8988T (cell line): Measurements from ENCODE around the gene DDN.

Experiments
- DNase-seq: peaks from one replicate; pipeline ENCODE4 v3.0.0; 2011

DDN gene

DNA sequence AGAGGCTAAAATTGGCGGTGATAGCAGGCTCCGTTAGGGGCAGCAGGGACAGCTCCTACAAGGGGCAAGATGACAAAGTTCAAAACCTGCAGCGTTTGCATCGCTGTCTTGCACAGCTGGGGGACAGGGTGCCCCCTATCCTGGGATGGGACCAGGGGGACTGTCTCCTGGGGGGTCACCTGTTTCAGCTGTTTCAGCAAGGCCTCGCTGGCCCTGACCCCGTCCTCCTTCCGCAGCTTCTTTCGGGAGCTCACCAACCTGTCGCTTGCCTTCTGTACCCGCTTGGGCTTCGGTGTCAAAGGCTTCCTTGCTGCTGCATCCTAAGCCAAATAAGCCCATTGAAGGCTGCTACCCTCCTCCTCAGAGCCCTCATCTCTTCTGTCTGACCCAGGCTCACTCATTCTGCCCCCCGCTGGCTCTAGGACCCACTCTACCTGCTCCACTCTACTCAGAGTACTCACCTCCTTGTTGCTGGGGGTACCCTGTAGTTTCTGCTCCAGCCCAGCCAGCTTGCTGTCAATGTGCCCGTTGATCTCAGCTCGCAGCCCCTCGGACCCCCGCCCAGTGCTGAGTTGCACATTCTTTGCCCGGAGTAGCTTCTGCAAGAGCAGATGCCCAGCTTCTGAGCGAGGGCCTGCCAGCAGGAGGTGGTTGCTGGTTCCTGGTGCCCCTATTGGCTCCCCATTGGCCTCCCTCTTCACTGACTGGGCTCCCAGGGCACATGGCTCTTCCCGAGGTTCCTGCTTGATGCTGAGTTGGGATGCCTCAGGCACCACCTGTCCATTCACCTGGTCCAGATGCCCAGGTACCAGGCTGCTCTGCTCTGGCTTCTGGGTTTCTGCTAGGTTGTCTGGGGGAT is 31.8 kb upstream of the DDN start:
- peak; percentile 14 for DNase-seq

DNA sequence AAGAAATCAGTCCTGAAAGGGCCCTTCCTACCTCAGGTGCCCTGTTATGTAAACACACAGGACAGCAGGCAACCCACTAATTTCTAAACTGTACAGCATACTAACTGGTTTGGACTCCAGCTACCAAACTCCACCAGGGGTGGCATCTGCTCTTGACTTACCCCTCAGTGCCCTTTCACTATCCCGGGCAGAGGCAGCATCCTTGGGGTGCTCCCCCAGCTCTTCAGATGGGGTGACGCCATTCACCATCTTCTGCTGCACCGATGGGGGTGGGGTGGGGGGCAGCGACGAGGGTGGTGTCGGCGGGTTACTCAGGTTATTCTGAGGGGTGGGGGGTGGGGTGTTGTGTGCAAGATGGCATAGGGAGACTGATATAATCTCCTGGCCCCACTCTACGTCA is 30.9 kb upstream of the DDN start:
- DNase-seq, result peak; percentile 12

- DNase-seq, result peak; percentile 2
These were observed 29.6 kb upstream of the DDN start for GRCh38 chr12:49028666-49029275.

DNA sequence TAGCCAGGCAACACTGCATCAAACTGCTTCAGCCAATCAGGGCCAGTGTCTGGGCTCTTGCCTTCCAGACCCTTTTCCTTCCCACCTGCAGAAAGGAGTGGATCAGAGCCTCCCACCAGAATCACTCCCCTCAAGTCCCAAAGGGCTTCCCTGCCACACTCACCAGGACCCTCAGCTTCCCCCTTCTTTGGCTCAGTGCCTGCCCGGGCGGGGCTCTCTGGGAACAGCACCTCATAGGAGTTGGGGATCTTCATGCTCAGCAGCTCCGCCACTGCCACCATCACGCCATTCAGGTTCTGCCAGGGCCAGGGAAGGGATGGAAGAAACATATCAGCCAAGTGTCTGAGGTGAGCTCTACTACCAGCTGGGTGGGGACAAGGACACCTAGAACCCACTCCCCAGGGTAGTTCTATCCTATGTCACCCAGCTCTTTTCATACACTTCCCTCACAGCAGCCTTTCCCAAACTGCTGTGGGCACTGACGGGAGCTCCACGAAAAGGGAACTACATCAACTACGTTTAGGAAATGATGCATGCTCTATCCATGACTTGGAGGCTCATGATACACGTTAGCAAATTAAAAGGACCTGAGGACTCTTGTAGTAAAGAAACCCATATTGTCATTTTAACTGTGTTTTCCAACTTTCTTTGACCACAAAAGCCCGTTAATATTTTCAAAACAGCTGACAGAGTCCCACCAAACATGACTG is 28.8 kb upstream of the DDN start:
- DNase-seq, result peak; percentile 5

GRCh38 chr12:49026678-49027480 is 27.7 kb upstream of the DDN start:
- peak; percentile 35 for DNase-seq

DNA sequence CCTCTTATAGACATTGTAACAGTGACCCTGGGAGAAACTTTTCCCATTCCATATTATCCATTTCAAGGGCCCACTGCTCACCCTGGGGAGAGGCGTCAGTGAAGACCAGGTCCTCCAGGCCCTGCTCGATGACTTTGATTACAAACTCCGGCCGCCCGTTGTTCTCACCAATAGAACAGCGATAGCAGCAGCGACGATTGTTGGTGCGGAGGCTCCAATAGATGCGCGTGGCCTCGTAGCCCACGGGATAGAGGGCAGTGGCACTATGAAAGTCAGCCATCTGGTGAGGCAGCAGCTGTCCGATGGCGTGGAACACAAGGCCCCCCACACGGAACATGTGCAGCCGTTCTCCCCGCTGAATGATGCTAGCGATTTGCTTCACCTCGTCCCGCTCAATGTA is 26.9 kb upstream of the DDN start:
- no peak for DNase-seq

DNA sequence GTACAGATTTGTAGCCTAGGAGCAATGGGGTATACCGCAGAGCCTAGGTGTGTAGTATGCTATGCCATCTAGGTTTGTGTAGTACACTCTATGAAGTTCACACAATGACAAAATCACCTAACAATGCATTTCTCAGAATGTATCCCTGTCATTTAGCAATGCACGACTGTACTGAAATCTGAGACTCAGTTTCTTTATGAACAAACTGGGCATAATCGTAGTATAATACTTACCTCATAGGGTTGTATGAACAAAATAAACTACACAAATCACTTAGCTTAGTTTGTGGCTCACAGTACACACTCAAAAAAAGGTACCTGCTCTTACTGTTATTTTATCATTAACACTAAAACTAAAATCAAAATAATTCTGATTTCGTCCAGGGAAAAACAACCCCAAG is 26.3 kb upstream of the DDN start:
- no peak for DNase-seq

DNA sequence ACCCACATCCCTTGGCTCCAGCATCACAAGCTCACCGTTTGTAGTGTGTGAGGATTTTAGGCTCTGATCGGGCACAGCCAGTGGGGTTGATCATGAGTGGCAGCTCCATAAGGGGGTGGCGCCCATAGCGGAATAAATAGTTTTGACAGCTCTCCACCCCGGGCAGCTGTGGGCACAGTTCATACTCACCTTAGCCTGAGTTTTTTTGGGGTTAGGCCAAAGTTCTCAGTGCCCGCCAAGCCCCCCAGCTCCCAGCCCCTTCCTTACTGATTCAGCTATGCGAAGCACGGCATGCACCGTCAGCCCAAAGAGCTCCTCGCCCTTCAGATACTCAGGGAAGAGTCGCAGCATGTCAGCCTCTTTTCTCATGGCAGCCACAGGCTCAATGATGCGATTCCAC is 25.4 kb upstream of the DDN start:
- DNase-seq, result no peak

DNA sequence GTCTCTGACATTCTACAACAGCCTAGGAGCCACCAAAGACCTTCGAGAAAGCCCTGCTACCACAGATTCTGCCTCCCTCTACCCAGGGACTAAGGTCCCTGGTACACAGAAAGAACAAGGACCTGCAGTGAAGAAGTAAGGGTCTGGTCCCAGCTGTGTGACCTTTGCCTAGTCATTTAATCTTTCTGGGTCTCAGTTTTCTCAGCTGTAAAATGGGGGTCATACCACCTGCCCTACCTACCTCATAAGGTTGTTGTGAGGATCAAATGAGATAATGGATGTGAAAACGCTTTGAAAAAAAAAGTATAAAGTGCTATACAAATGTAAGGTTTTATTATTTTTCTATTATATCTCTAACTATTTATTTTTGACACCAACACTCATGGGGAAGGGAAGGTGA is 24.6 kb upstream of the DDN start:
- DNase-seq, result peak; percentile 2

DNA sequence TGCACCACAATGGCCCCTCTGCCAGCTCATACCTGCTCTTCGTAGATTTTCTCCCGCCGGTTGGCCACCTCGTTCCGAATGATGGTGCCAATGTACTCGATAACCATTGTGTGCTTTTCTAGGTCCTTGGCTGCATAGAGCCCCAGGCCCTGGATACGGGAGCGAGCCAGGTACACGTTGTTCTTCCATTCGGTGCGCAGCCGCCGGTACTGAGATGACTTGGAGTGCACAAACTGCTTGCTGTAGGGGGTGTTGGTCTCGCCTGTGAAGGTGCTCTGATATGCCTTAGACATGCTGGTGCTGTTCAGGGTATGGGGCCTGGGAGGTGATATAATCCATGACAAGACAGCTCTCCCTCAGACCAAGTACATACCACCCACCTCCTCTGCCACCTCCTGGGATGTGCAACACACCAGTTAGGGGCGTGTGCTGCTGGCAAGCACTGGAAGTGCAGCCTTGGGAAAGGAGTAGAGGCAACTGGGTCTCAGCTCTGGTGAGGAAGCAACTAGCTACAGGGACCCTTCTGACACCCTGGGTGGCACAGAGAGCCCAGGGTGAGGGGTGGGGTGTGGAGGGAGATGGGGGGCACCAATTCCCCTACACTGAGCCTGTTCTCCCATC is 23.5 kb upstream of the DDN start:
- DNase-seq, result peak; percentile 21

DNA sequence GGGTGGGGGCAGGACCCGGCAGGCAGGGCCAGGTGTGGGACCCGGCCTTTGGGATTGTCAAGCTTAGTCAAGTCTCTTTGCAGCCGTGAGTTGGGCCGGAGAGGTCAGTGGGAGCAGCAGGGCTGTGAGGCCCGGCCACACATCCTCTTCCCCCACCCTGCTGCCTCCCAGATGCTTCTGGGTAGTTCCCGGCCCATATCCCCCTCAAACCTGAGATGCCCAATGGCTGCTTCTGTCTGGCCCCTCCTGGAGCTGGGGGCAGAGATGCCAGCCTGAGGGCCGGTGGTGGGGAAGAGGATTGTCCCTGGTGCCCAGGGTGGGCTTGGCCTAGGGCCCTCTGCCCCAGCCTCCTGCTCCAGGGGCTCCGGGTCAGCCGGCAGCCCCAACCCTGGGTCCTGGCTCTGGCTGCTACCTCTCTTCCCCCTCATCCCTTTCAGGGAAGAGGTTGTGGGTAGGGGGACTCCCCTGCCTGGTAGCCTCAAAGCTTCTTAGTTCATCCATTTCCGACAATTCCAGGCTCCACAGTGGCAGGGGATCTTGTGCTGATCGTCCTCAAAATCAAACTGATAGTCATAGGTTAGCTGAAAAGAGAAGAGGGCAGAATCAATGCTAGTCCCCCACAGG is 22.2 kb upstream of the DDN start:
- peak; percentile 23 for DNase-seq

DNA sequence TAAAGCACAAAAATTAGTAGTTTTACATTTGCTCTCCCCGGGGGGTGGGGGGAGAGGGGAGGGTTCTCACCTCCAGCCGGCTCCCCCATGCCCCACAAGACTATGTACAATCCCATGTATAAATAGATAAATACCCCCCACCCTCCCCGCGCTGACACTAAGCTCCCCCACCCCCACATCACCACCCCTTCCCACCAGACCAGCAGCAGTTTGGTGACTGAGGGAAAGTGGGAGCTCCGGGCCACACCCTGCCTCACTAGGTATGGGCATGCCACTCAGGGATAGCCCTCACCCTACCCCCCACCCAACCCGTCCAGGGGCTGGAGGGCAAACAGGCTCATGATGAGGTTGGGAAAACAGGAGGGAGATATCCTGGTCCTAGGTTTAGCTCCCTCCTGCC is 21.3 kb upstream of the DDN start:
- no peak for DNase-seq

DNA sequence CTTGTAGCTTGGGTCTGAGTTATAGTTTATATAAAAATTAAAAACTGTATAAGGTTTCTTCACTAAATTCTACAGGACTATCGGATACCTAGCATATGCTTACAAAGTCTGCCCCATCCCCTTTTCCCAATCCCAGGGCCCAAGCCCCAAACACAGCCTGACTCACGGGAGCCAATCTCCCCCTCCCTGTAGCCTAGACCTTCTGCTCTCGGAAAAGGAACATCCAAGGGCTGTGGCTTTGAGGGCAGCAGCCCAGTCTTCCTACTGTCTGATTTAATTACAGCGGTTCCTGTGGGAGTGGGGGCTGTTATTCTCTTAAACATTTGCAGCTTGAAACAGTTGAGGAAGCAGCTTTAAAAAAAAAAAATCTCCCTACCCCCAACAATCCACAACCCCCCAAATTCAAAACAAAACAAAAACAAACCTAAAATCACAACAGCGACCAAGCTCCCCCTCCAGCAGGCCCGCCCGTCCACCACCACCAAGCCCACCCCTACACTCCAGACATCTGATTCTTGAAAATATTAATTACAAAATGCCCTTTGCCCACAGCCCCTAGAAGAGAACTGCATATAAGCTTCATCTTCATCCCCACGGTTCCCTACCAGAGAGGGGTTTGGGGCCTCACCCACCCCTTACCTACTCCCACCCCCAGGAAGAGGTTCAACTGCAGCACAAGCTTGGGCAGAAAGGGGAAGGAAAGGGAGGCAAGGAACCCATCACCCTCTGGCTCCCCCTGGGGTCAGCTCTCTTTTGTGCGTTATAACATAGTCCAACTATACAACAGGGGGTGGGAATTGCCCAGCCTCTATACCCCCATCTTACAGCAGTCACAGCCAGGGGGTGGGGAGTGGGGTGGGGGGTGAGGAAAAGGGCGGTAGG is 20.5 kb upstream of the DDN start:
- peak; percentile 80 for DNase-seq

DNA sequence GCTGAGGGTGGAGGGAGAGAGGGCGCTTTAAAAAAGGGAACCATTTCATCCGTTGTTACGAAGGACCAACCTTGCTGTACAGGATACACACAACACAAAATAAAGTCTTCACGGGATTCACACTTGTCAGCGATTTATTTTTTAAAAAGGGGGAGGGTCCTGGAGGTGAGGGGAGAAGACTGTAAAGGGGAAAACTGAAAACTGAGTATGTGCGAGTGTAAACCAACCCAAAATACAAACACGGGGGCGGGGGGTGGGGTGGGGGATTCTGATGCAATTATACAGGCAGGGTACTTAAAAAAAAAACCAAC is 19.9 kb upstream of the DDN start:
- DNase-seq, result no peak

DNA sequence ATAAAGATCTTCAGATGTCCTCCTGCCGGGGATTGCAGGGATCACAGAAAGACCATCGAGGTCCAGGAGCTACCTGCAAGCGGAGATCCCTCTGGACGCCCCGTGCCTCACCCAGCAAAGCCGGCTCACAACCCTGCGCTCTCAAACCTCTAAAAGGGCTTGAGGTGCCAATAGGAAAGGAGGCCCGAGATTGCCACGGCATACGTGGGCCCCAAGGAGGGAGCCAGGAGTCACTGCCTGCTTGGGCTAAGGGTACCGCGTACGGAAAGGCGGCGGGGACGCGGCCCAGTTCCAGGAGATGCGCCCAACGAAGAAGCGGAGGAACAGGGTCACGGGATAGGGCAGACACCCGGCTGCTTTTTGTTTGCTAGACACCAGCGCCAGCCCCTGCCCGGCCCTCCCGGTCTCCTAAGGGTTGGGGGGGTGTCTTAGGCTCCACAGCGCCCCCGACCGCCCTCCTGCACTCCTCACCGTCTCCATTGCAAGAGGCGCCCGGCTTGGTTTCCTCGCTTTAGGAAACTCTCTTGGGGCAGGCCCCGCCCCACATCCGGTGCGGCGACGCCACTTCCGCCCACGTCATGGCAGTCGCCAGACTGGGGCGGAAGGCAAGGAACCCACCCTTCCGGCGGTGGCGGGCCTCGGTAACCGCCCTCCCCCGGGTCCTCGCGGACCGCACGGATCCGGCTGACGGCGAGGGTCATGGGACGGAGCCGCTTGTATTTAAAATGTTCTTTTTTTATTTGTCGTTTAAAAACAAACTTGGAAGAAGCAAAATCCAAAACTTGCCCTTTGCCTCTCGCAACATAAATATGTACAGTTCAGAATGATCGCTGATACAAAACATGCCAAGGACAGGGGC is 19.3 kb upstream of the DDN start, which contains the start of gene PRKAG1:
Gene PRKAG1 (minus strand): TSS at position 516 of the 859 bp plus-strand sequence. CDS start 36 bp downstream, at position 480.
- DNase-seq, result peak; percentile 96

- DNase-seq, result no peak
These were observed 18.7 kb upstream of the DDN start for GRCh38 chr12:49017891-49018260.

GRCh38 chr12:49015196-49015595 is 16.0 kb upstream of the DDN start:
- no peak for DNase-seq

DNA sequence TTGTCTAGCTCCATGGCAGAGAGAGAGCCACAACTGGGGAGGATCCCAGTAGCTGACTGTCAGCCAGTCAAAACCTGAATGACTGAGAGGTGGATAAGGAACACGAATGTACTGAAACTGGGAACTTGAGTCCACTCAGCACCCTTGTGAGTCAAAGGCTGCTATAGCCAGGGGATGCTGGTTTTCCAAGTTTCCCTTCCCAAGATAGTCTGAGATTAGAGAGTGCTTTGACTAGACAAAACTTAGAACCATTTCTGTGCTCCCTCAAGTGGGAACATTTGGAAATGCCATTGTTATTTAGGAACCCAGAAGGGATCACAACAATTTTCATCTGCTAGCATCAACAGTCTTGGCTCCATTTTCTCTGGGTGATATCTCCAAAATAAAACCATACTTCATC is 15.4 kb upstream of the DDN start:
- DNase-seq, result no peak

GRCh38 chr12:49013428-49013827 is 14.3 kb upstream of the DDN start:
- no peak for DNase-seq

GRCh38 chr12:49012739-49013138 is 13.6 kb upstream of the DDN start:
- no peak for DNase-seq
